Endothelial cell of umbilical vein (primary cell): ENCODE results near the gene TRPT1. TPM values are rescaled to one million over a fixed set of nuclear protein-coding genes. Genes with fewer than 3 reads are reported as not detected.

Source experiments
- BruUV-seq: library from RNA; stranded (reverse); fragments of 400-500 nt; replicated peaks from 2 replicates; lab custom pipeline; 2021; lab: Mats Ljungman, UMichigan
- CTCF ChIA-PET: fragments of 300-600, 350-600 bp; sonication (Branson Sonifier 250); formaldehyde crosslinking; loops from one replicate; lab custom pipeline; 2021; ENCODE audit warnings: antibody characterized with exemption, inconsistent platforms; lab: Charles Lee
- POLR2A ChIA-PET: fragments of 300-600, 350-600 bp; sonication (Branson Sonifier 250); formaldehyde crosslinking; loops from one replicate; lab custom pipeline; 2021; ENCODE audit warnings: antibody characterized with exemption, inconsistent platforms; lab: Charles Lee
- DNase-seq: peaks from one replicate; pipeline ENCODE4 v3.0.0-alpha.2; 2011; ENCODE audit warnings: low read depth, low spot score
- FAIRE-seq: peaks from 2 replicates; lab custom pipeline; 2011; peaks lifted over from hg19 to GRCh38; lab: Jason Lieb, UNC
- H2AFZ ChIP-seq: 2 replicates; pipeline ENCODE4 v1.6.0; 2012; ENCODE audit warnings: low read depth, low read length, control low read depth, inconsistent platforms
- H3K27ac ChIP-seq: 2 replicates; pipeline ENCODE4 v1.5.1; 2011; ENCODE audit warnings: low read depth, mild to moderate bottlenecking, control low read depth, low read length, moderate library complexity; ENCODE audit not compliant: insufficient read depth
- H3K27me3 ChIP-seq, 2 experiments: 2 replicates each; pipeline versions ENCODE4 v1.6.0 to v1.6.1; 2011; ENCODE audit warnings: low read length in 2 of 2, mixed read lengths in 1 of 2; ENCODE audit not compliant: control insufficient read depth in 2 of 2, insufficient read depth in 2 of 2
- H3K36me3 ChIP-seq, 2 experiments: 2 replicates in 1 of 2; 3 replicates in 1 of 2; pipeline ENCODE4 v1.5.1; 2011; ENCODE audit warnings: low read length in 2 of 2, mild to moderate bottlenecking in 1 of 2, moderate library complexity in 1 of 2; ENCODE audit not compliant: control insufficient read depth in 2 of 2, insufficient read depth in 2 of 2; ENCODE audit errors: extremely low read depth in 1 of 2
- H3K4me1 ChIP-seq: 3 replicates; pipeline ENCODE4 v1.5.1; 2011; ENCODE audit warnings: mild to moderate bottlenecking, low read length; ENCODE audit not compliant: control insufficient read depth, insufficient read depth; ENCODE audit errors: extremely low read depth
- H3K4me2 ChIP-seq: 2 replicates; pipeline ENCODE4 v1.6.1; 2011; ENCODE audit warnings: low read length, control low read depth, mixed read lengths; ENCODE audit not compliant: insufficient read depth
- H3K4me3 ChIP-seq, 3 experiments: fragments of 200-600 bp in 1 of 3; sonication (generic), shearing (Covaris generic) in 1 of 3; replicated peaks in 1 of 3; 2 replicates each; pipeline ENCODE4 v1.5.1; 2011 to 2016; ENCODE audit warnings: control low read depth in 3 of 3, low read length in 3 of 3, mild to moderate bottlenecking in 2 of 3, inconsistent platforms in 1 of 3, low read depth in 1 of 3, moderate library complexity in 1 of 3; ENCODE audit not compliant: insufficient read depth in 1 of 3
- H3K79me2 ChIP-seq: 2 replicates; pipeline ENCODE4 v1.6.0; 2012; ENCODE audit warnings: low read length, inconsistent platforms; ENCODE audit not compliant: control insufficient read depth, insufficient read depth
- H3K9ac ChIP-seq: replicated peaks from 2 replicates; pipeline ENCODE3; 2011; ENCODE audit warnings: low read length, control low read depth; ENCODE audit not compliant: insufficient read depth; ENCODE audit errors: extremely low read depth
- H3K9me1 ChIP-seq: replicated peaks from 3 replicates; pipeline ENCODE4 v1.6.0; 2011; ENCODE audit warnings: mild to moderate bottlenecking, low read length; ENCODE audit not compliant: control insufficient read depth, insufficient read depth; ENCODE audit errors: extremely low read depth
- H3K9me3 ChIP-seq: replicated peaks from 2 replicates; pipeline ENCODE4 v1.5.1; 2012; ENCODE audit warnings: low read length, inconsistent platforms; ENCODE audit not compliant: control insufficient read depth, insufficient read depth
- H4K20me1 ChIP-seq: replicated peaks from 2 replicates; pipeline ENCODE3; 2011; ENCODE audit warnings: mild to moderate bottlenecking, low read length; ENCODE audit not compliant: control insufficient read depth, insufficient read depth; ENCODE audit errors: extremely low read depth
- EZH2 ChIP-seq: IDR thresholded peaks from 2 replicates; pipeline ENCODE4 v1.6.1; 2012; ENCODE audit warnings: borderline replicate concordance, low read depth, mild to moderate bottlenecking, moderate library complexity, low read length, inconsistent platforms; ENCODE audit not compliant: severe bottlenecking
- FOS ChIP-seq: IDR thresholded peaks from 2 replicates; pipeline ENCODE4 v1.6.1; 2011; ENCODE audit warnings: mild to moderate bottlenecking, low read length, moderate library complexity, borderline replicate concordance; ENCODE audit not compliant: insufficient read depth
- GATA2 ChIP-seq: IDR thresholded peaks from 2 replicates; pipeline ENCODE4 v1.7.0; 2011; ENCODE audit warnings: low read depth, mild to moderate bottlenecking, moderate library complexity, mixed read lengths, low read length; ENCODE audit not compliant: insufficient read length, insufficient read depth
- JUN ChIP-seq: IDR thresholded peaks from 2 replicates; pipeline ENCODE4 v1.6.1; 2011; ENCODE audit warnings: borderline replicate concordance, low read depth; ENCODE audit not compliant: insufficient read length, insufficient read depth
- MYC ChIP-seq: IDR thresholded peaks from one replicate; pipeline ENCODE4 v1.6.1; 2011; ENCODE audit warnings: mild to moderate bottlenecking, low read depth, low read length
- POLR2A ChIP-seq: IDR thresholded peaks from 2 replicates; pipeline ENCODE4 v1.6.1; 2012; ENCODE audit warnings: low read depth, mild to moderate bottlenecking, control low read depth, low read length
- POLR2AphosphoS5 ChIP-seq: IDR thresholded peaks from 2 replicates; pipeline ENCODE4 v1.6.1; 2012; ENCODE audit warnings: low read depth, mild to moderate bottlenecking, control low read depth, low read length, moderate library complexity; ENCODE audit not compliant: insufficient read depth
- dilution Hi-C: fragments of 300-500 bp; cut with MboI; formaldehyde crosslinking; loops from one replicate; pipeline ENCODE4 v1.15.0; 2019; ENCODE audit warnings: low sequenced_read_pairs; ENCODE audit not compliant: extremely low pct_ligation_motif_present
- intact Hi-C: fragments of 100-400 bp; cut with micrococcal nuclease; formaldehyde crosslinking; loops from one replicate; pipeline ENCODE4 v1.10.0; 2022
- polyA plus RNA-seq, 4 experiments: library from polyadenylated mRNA; depleted of rRNA in 3 of 4; stranded (reverse) in 3 of 4; unstranded in 1 of 4; fragments of >200 nt; gene quantifications; 2 replicates each; pipeline versions ENCODE4 v1.2.1 to v1.2.3, GENCODE V29; 2011 to 2012; ENCODE audit warnings: missing spikeins in 1 of 4
- total RNA-seq: library from RNA; stranded (reverse); gene quantifications from 2 replicates; pipeline ENCODE4 v1.2.3, GENCODE V29; 2021
- TF ChIP-seq, protein P1 (sequence below): IDR thresholded peaks from 2 replicates; pipeline ENCODE4 v1.6.1; 2011; ENCODE audit not compliant: insufficient read depth, insufficient read length
- TF ChIP-seq, protein P2 (sequence below), 2 donors: IDR thresholded peaks; 1 replicate in 1 of 2; 2 replicates in 1 of 2; pipeline ENCODE4 v1.5.1; 2011; ENCODE audit warnings: low read length in 2 of 2, mild to moderate bottlenecking in 2 of 2, moderate library complexity in 2 of 2, control low read depth in 1 of 2, inconsistent platforms in 1 of 2, low read depth in 1 of 2; ENCODE audit not compliant: insufficient read depth in 1 of 2; ENCODE audit errors: extremely low read depth in 1 of 2

TRPT1 gene
- total and polyA plus RNA-seq, 2 donors (not counting 3 experiments of a cell fraction or from before 2014, with no cell fraction given) = 26.2 to 56.6 TPM

DNA sequence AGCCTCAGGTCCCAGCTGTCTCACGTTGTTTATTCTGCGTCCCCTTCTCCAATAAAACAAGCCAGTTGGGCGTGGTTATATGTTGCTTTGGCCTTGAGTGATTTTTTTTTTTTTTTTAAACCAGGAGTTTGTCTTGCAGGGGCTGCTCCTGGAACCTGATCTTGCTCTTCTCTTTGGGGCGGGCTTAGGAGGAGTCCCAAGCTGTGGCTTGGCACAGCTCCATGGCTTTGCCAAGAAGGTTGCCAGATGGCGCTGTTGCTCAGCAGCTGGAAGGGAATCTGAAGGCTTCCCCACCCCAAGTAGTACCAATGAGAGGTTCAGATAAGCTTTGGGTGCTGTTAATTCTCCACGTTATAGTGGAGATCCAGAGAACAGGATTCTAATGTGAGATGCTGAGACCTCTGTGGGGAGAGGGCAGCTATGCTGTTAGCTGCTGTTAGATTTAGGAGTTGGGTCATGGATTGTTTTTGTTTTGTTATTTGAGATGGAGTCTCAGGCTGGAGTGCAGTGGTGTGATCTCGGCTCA lies 21.5 kb downstream of the TRPT1 start:
- peaks cover 34% of the 10 kb centered on the region for H3K4me1 ChIP-seq
- H3K27ac ChIP-seq = no peak overlapping the region
- no peak for TF ChIP-seq GATA2
- no peak for TF ChIP-seq JUN
- TF ChIP-seq FOS = no peak
- TF ChIP-seq, protein P1, sequence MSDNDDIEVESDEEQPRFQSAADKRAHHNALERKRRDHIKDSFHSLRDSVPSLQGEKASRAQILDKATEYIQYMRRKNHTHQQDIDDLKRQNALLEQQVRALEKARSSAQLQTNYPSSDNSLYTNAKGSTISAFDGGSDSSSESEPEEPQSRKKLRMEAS = no peak
- TF ChIP-seq MYC = no peak
- TF ChIP-seq POLR2AphosphoS5 = peak; percentile 70
- TF ChIP-seq EZH2 = no peak
- peak; percentile 27 for TF ChIP-seq POLR2A
- TF ChIP-seq, protein P2, sequence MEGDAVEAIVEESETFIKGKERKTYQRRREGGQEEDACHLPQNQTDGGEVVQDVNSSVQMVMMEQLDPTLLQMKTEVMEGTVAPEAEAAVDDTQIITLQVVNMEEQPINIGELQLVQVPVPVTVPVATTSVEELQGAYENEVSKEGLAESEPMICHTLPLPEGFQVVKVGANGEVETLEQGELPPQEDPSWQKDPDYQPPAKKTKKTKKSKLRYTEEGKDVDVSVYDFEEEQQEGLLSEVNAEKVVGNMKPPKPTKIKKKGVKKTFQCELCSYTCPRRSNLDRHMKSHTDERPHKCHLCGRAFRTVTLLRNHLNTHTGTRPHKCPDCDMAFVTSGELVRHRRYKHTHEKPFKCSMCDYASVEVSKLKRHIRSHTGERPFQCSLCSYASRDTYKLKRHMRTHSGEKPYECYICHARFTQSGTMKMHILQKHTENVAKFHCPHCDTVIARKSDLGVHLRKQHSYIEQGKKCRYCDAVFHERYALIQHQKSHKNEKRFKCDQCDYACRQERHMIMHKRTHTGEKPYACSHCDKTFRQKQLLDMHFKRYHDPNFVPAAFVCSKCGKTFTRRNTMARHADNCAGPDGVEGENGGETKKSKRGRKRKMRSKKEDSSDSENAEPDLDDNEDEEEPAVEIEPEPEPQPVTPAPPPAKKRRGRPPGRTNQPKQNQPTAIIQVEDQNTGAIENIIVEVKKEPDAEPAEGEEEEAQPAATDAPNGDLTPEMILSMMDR (IDR thresholded peaks at IDR 0.05; ENCODE audit: extremely low read depth in 1 of 2, insufficient read depth in 1 of 2, low read depth in 1 of 2, low read length in 2 of 2) = peak; percentile 82 to 84
- ChIA-PET POLR2A (interaction anchor here (0.6 to 1.2 kb wide), 5 partner anchors 19 to 1318 kb away, joined by 3 to 4 read pairs (median 3); partner anchors contain the start of gene STIP1), CTCF (interaction anchor here (0.6 to 11.5 kb wide), 38 partner anchors 8 to 450 kb away, joined by 3 to 413 read pairs (median 7); partner anchors contain the start of genes BAD, CATSPERZ, DNAJC4 and ESRRA)
- FAIRE-seq (peak; percentile 95), DNase-seq (peak; percentile 90)
- H3K79me2 ChIP-seq = peaks cover 12% of the 10 kb centered on the region
- no peaks in the 10 kb centered on the region for H4K20me1 ChIP-seq
- peaks cover 14 to 32% of the 10 kb centered on the region in 2 experiments for H3K36me3 ChIP-seq
- H3K9ac ChIP-seq = no peak overlapping the region
- BruUV-seq = no TSS peak
- no peaks in the 10 kb centered on the region for H3K27me3 ChIP-seq
- no peaks in the 10 kb centered on the region for H3K9me3 ChIP-seq
- dilution Hi-C loops (no loop called here), intact Hi-C loops (loop anchor here (1.0 kb wide), 2 partner anchors 66 to 97 kb away; no protein-coding TSS in a partner anchor)
- H3K9me1 ChIP-seq = no peaks in the 10 kb centered on the region
- H2AFZ ChIP-seq = no peak overlapping the region
- no peak overlapping the region for H3K4me2 ChIP-seq
- H3K4me3 ChIP-seq = no peak overlapping the region
